A549 (cell line): ENCODE data around the gene DLG2. TPM values are rescaled to one million over a fixed set of nuclear protein-coding genes. Genes with fewer than 3 reads are reported as not detected.

ENCODE experiments used
- ATAC-seq, 2 experiments: fragments of 200-7000 bp in 1 of 2; fragments of >200 bp in 1 of 2; cut with Nextera tagmentation in 1 of 2; cut with Tn5 transposase in 1 of 2; 3 replicates each; pipeline versions ENCODE4 v1.8.0 to v1.9.1; 2018 to 2020; ENCODE audit warnings: mild to moderate bottlenecking in 1 of 2, moderate library complexity in 1 of 2
- CTCF ChIA-PET: fragments of 300-600 bp; sonication (Branson Sonifier 250); formaldehyde crosslinking; extraction: SDS; loops from one replicate; lab custom pipeline; 2021; ENCODE audit warnings: antibody characterized with exemption, inconsistent platforms; lab: Yijun Ruan, JAX
- POLR2A ChIA-PET: fragments of 350-600 bp; formaldehyde crosslinking; extraction: SDS; loops from one replicate; lab custom pipeline; 2021; ENCODE audit warnings: antibody characterized with exemption, inconsistent platforms; lab: Yijun Ruan, JAX
- DNase-seq, 2 experiments: peaks; one replicate each; pipeline versions ENCODE4 v3.0.0 to v3.0.0-alpha.2; 2011 to 2016; ENCODE audit warnings: low read depth in 1 of 2, low spot score in 1 of 2
- FAIRE-seq: peaks from 2 replicates; lab custom pipeline; 2011; peaks lifted over from hg19 to GRCh38; lab: Jason Lieb, UNC
- H3K27ac ChIP-seq, 2 experiments: fragments of >200 bp; sonication (Bioruptor Twin); formaldehyde crosslinking; 3 replicates each; pipeline ENCODE4 v1.5.1; 2016 to 2017
- H3K4me1 ChIP-seq: fragments of >200 bp; sonication (Bioruptor Twin); formaldehyde crosslinking; 3 replicates; pipeline ENCODE4 v1.6.1; 2016
- H3K4me2 ChIP-seq: fragments of >200 bp; sonication (Bioruptor Twin); formaldehyde crosslinking; 3 replicates; pipeline ENCODE4 v1.6.1; 2016
- H3K4me3 ChIP-seq: fragments of >200 bp; sonication (Bioruptor Twin); formaldehyde crosslinking; 3 replicates; pipeline ENCODE4 v1.5.1; 2016
- H3K9me3 ChIP-seq: fragments of >200 bp; sonication (Bioruptor Twin); formaldehyde crosslinking; 3 replicates; pipeline ENCODE4 v1.6.1; 2016
- BHLHE40 ChIP-seq: IDR thresholded peaks from 2 replicates; pipeline ENCODE4 v1.6.1; 2012; ENCODE audit warnings: low read depth, low read length, inconsistent platforms
- EHF ChIP-seq: fragments of 250-450 bp; sonication (Bioruptor Pico); IDR thresholded peaks from 2 replicates; pipeline ENCODE4 v1.5.0; 2020; ENCODE audit warnings: mild to moderate bottlenecking
- EP300 ChIP-seq, 2 experiments: fragments of >200 bp; sonication (Bioruptor Twin); formaldehyde crosslinking; IDR thresholded peaks; 2 replicates in 1 of 2; 3 replicates in 1 of 2; pipeline ENCODE4 v1.6.1; 2016 to 2017
- GATA3 ChIP-seq: IDR thresholded peaks from 2 replicates; pipeline ENCODE4 v1.6.1; 2012; ENCODE audit warnings: borderline replicate concordance
- HEYL ChIP-seq: fragments of 250-450 bp; sonication (Bioruptor Pico); IDR thresholded peaks from 2 replicates; pipeline ENCODE4 v1.8.0; 2021; ENCODE audit warnings: mild to moderate bottlenecking, moderate library complexity
- HOXB5 ChIP-seq: fragments of 250-450 bp; sonication (Bioruptor Pico); IDR thresholded peaks from 2 replicates; pipeline ENCODE4 v1.5.0; 2020; ENCODE audit warnings: mild to moderate bottlenecking, moderate library complexity
- NPAS2 ChIP-seq: fragments of 250-450 bp; sonication (Bioruptor Pico); IDR thresholded peaks from 2 replicates; pipeline ENCODE4 v1.8.0; 2022; ENCODE audit warnings: mild to moderate bottlenecking, moderate library complexity, borderline replicate concordance
- NR3C1 ChIP-seq: fragments of >200 bp; sonication (Bioruptor Twin); formaldehyde crosslinking; IDR thresholded peaks from 3 replicates; pipeline ENCODE4 v1.6.1; 2017
- PHF8 ChIP-seq: fragments of 200-600 bp; sonication (generic); IDR thresholded peaks from 2 replicates; pipeline ENCODE4 v1.6.1; 2016; ENCODE audit warnings: low read depth, mild to moderate bottlenecking, antibody characterized with exemption, moderate library complexity, borderline replicate concordance
- RAD21 ChIP-seq, 2 experiments: fragments of >200 bp in 1 of 2; sonication (Bioruptor Twin) in 1 of 2; formaldehyde crosslinking in 1 of 2; IDR thresholded peaks in 1 of 2; conservative IDR thresholded peaks in 1 of 2; 2 replicates in 1 of 2; 3 replicates in 1 of 2; pipeline ENCODE4 v1.6.1; 2012 to 2018; ENCODE audit warnings: inconsistent platforms in 1 of 2
- SMC3 ChIP-seq: fragments of >200 bp; sonication (Bioruptor Twin); formaldehyde crosslinking; IDR thresholded peaks from 3 replicates; pipeline ENCODE4 v1.6.1; 2018; ENCODE audit warnings: inconsistent platforms
- WGBS: methylation state at CpG from one replicate; pipeline ENCODE4 v1.1.6; 2017; ENCODE audit errors: missing lambda C conversion rate; 5-methylcytosine and 5-hydroxymethylcytosine counted together
- polyA plus RNA-seq, 4 experiments: library from polyadenylated mRNA; depleted of rRNA in 3 of 4; stranded (reverse); fragments of >200 nt; fragmentation: RNase III in 1 of 4; extraction: RNeasy Plus Mini Kit Qiagen cat#74134 plus additional on column Dnase treatment in 1 of 4; gene quantifications; 2 replicates in 3 of 4; 3 replicates in 1 of 4; pipeline ENCODE4 v1.2.3, GENCODE V29; 2011 to 2017
- TF ChIP-seq, protein P1 (sequence below): IDR thresholded peaks from 2 replicates; pipeline ENCODE4 v1.6.1; 2012; ENCODE audit warnings: low read depth, borderline replicate concordance
- TF ChIP-seq, protein P2 (sequence below): fragments of >200 bp; sonication (Bioruptor Twin); formaldehyde crosslinking; IDR thresholded peaks from 3 replicates; pipeline ENCODE4 v1.5.1; 2016
- TF ChIP-seq, protein P3 (sequence below): fragments of 250-450 bp; sonication (Bioruptor Pico); IDR thresholded peaks from 2 replicates; pipeline ENCODE4 v1.5.0; 2020; ENCODE audit warnings: low read depth, mild to moderate bottlenecking, moderate library complexity
- TF ChIP-seq, protein P4 (sequence below): fragments of 250-450 bp; sonication (Bioruptor Pico); IDR thresholded peaks from 2 replicates; pipeline ENCODE4 v1.5.0; 2021; ENCODE audit warnings: mild to moderate bottlenecking, moderate library complexity, borderline replicate concordance
- TF ChIP-seq, protein P5 (sequence below): fragments of 200-600 bp; sonication (generic); IDR thresholded peaks from 2 replicates; pipeline ENCODE4 v1.6.1; 2016; ENCODE audit warnings: antibody characterized with exemption, mild to moderate bottlenecking, moderate library complexity

DLG2 gene
- polyA plus RNA-seq, 2 of the 4 experiments (the other 2 are of a cell fraction) = 0.26 to 0.79 TPM

DNA sequence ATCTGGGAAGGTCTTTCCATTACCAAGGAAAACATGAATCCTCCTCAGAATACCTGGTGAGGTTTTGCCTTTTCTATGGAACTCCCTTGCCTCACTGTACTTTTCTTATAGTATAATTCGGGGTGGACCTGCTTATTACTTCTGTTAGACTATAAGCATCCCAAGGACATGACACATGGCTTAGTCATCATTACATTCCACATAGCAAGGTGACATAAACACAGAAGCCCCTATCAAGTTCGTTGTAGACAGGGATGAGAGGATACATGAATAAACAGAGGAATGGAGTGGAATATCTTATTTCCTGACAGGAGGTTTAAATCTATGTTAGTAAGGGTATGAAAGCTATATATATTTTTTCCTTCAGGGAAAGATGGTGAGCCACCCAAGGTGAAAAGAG is 1808.8 kb downstream of the DLG2 start:
- WGBS = 2% methylated on average over 2 of the region's 2 CpGs
- POLR2A ChIA-PET = no interaction called here
- DNase-seq (peak in 1 of 2 experiments; percentile 5), ATAC-seq (peak in 1 of 2 experiments; percentile 35; a peak in 1 of 6 replicates), FAIRE-seq (no peak)
- Histone ChIP-seq H3K9me3 (no peaks in the 10 kb centered on the region), H3K4me3 (no peak overlapping the region), H3K27ac (no peak overlapping the region), H3K4me2 (no peak overlapping the region), H3K4me1 (no peaks in the 10 kb centered on the region)
- CTCF ChIA-PET = interaction anchor here (1.1 to 7.2 kb wide), 5 partner anchors 10 to 1100 kb away, joined by 3 to 77 read pairs (median 20); partner anchors contain the start of gene FAM181B
- TF ChIP-seq HEYL (no peak), BHLHE40 (no peak)

DNA sequence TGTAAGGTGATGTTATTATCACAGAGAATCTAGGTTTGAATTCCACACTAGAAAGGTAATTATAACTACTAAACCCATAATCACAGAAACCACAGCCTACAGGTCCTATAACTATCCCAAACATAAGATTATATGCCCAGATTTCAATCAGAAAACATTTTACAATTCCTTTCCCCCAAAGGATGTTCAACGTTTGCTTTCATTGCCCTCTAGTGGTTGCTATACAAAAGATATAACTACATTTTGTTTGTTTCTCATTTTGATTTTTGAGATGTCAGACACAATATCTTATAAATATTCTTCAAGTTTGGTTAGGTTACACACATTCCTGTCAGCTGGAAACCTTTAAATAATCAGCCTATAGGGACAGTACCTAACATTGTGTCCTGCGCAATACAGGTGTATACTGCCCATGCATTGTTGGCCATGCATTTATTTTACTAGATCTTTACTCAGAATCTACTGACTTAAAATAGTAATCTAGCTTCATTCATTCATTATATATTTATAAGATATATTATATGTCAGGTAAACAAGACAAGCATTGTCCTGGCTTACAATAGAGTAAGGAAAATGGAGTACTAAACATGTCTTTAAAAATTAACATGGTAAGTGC is 1810.5 kb downstream of the DLG2 start:
- H3K9me3 ChIP-seq = no peaks in the 10 kb centered on the region
- FAIRE-seq (peak; percentile 72), ATAC-seq (peak; percentile 30 to 67; a peak in 2 of 6 replicates), DNase-seq (peak; percentile 10 to 12)
- no peak overlapping the region for H3K4me2 ChIP-seq
- 34% methylated on average over 2 of the region's 2 CpGs for WGBS
- H3K27ac ChIP-seq = no peak overlapping the region
- H3K4me1 ChIP-seq = no peaks in the 10 kb centered on the region
- ChIA-PET CTCF (interaction anchor here (0.6 to 7.2 kb wide), 13 partner anchors 8 to 1099 kb away, joined by 3 to 77 read pairs (median 4); partner anchors contain the start of gene FAM181B), POLR2A (no interaction called here)
- no peak overlapping the region for H3K4me3 ChIP-seq
- TF ChIP-seq EHF = no peak
- TF ChIP-seq HOXB5 (CRISPR knock-in tag) = no peak
- TF ChIP-seq, protein P1, sequence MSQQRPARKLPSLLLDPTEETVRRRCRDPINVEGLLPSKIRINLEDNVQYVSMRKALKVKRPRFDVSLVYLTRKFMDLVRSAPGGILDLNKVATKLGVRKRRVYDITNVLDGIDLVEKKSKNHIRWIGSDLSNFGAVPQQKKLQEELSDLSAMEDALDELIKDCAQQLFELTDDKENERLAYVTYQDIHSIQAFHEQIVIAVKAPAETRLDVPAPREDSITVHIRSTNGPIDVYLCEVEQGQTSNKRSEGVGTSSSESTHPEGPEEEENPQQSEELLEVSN = no peak
- TF ChIP-seq, protein P2, sequence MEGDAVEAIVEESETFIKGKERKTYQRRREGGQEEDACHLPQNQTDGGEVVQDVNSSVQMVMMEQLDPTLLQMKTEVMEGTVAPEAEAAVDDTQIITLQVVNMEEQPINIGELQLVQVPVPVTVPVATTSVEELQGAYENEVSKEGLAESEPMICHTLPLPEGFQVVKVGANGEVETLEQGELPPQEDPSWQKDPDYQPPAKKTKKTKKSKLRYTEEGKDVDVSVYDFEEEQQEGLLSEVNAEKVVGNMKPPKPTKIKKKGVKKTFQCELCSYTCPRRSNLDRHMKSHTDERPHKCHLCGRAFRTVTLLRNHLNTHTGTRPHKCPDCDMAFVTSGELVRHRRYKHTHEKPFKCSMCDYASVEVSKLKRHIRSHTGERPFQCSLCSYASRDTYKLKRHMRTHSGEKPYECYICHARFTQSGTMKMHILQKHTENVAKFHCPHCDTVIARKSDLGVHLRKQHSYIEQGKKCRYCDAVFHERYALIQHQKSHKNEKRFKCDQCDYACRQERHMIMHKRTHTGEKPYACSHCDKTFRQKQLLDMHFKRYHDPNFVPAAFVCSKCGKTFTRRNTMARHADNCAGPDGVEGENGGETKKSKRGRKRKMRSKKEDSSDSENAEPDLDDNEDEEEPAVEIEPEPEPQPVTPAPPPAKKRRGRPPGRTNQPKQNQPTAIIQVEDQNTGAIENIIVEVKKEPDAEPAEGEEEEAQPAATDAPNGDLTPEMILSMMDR = peak; percentile 77
- peak; percentile 63 for TF ChIP-seq SMC3
- peak; percentile 70 to 74 for TF ChIP-seq RAD21 (conservative IDR thresholded peaks at IDR 0.05 in 1 of 2, IDR thresholded peaks at IDR 0.05 in 1 of 2)

DNA sequence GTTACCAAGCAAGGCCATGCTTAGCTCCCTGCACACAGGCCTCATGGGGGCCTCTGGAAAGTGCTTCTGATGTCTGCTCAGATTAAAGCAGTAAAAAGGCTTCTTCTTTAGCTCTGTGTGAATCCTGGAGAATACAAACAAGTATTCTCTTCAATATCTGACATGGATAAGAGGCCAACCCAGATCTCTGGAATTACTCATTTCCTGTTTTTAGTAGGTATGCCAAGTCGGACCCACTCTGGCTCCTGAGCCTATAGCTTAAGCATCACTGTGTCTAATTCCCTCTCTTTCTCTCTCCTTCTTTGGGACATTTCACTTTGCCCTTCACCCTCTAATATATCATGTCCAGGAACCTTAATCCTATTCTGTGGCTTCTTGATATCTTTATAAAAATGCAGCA is 1811.4 kb downstream of the DLG2 start:
- CTCF ChIA-PET = interaction anchor here (0.6 to 7.2 kb wide), 16 partner anchors 9 to 1133 kb away, joined by 3 to 77 read pairs (median 4); no protein-coding TSS in a partner anchor
- no peak for TF ChIP-seq HEYL
- no peak for TF ChIP-seq NR3C1
- no peak for TF ChIP-seq GATA3
- TF ChIP-seq SMC3 = no peak
- TF ChIP-seq EP300 (IDR thresholded peaks at IDR 0.05) = no peak
- TF ChIP-seq PHF8 = no peak
- TF ChIP-seq, protein P3, sequence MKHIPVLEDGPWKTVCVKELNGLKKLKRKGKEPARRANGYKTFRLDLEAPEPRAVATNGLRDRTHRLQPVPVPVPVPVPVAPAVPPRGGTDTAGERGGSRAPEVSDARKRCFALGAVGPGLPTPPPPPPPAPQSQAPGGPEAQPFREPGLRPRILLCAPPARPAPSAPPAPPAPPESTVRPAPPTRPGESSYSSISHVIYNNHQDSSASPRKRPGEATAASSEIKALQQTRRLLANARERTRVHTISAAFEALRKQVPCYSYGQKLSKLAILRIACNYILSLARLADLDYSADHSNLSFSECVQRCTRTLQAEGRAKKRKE (CRISPR knock-in tag) = no peak
- no peak for TF ChIP-seq NPAS2
- TF ChIP-seq, protein P4, sequence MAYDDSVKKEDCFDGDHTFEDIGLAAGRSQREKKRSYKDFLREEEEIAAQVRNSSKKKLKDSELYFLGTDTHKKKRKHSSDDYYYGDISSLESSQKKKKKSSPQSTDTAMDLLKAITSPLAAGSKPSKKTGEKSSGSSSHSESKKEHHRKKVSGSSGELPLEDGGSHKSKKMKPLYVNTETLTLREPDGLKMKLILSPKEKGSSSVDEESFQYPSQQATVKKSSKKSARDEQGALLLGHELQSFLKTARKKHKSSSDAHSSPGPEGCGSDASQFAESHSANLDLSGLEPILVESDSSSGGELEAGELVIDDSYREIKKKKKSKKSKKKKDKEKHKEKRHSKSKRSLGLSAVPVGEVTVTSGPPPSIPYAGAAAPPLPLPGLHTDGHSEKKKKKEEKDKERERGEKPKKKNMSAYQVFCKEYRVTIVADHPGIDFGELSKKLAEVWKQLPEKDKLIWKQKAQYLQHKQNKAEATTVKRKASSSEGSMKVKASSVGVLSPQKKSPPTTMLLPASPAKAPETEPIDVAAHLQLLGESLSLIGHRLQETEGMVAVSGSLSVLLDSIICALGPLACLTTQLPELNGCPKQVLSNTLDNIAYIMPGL (CRISPR knock-in tag) = no peak
- TF ChIP-seq, protein P5, sequence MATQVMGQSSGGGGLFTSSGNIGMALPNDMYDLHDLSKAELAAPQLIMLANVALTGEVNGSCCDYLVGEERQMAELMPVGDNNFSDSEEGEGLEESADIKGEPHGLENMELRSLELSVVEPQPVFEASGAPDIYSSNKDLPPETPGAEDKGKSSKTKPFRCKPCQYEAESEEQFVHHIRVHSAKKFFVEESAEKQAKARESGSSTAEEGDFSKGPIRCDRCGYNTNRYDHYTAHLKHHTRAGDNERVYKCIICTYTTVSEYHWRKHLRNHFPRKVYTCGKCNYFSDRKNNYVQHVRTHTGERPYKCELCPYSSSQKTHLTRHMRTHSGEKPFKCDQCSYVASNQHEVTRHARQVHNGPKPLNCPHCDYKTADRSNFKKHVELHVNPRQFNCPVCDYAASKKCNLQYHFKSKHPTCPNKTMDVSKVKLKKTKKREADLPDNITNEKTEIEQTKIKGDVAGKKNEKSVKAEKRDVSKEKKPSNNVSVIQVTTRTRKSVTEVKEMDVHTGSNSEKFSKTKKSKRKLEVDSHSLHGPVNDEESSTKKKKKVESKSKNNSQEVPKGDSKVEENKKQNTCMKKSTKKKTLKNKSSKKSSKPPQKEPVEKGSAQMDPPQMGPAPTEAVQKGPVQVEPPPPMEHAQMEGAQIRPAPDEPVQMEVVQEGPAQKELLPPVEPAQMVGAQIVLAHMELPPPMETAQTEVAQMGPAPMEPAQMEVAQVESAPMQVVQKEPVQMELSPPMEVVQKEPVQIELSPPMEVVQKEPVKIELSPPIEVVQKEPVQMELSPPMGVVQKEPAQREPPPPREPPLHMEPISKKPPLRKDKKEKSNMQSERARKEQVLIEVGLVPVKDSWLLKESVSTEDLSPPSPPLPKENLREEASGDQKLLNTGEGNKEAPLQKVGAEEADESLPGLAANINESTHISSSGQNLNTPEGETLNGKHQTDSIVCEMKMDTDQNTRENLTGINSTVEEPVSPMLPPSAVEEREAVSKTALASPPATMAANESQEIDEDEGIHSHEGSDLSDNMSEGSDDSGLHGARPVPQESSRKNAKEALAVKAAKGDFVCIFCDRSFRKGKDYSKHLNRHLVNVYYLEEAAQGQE = no peak
- TF ChIP-seq, all 56 proteins: peak for 0
- 3% methylated on average over 1 of the region's 1 CpG for WGBS
- H3K9me3 ChIP-seq = no peaks in the 10 kb centered on the region
- no peak for FAIRE-seq
- ATAC-seq = no peak
- no peak overlapping the region for H3K27ac ChIP-seq
- POLR2A ChIA-PET = no interaction called here
- H3K4me2 ChIP-seq = no peak overlapping the region
- H3K4me1 ChIP-seq = no peaks in the 10 kb centered on the region
- no peak for DNase-seq
- no peak overlapping the region for H3K4me3 ChIP-seq
